ENCODE data around the gene FBN1.

DNA sequence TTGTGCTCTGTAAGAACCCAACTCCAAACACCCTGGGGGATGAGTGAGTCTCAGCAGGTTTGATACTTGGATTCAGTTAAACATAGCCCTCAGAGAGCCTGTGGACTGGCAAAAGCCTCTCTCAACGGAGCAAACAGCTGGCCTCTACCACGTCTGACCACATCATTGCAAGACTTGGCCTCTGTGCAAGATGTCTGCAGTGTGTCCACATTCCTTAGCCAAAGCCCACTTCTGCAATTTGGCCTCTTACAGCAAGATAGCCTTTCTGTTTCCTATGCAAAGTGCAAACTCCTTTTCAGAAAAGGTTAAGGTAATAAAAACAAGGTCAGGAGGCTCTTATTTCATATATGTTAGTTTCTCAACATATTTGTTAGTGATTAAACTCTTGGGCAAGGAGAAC, 27.9 kb downstream of the FBN1 start:
- TF ChIP-seq CTCF (IDR thresholded peaks at IDR 0.05) (no peak), POLR2A (IDR thresholded peaks at IDR 0.05) (no peak)
